Right lobe of liver (tissue), 4 donors: Measurements from ENCODE around the gene PTGFRN.

ENCODE experiments used
- POLR2A ChIP-seq: fragments of 450-650 bp; IDR thresholded peaks from one replicate; pipeline ENCODE4 v1.6.1; 2017; ENCODE audit warnings: antibody characterized with exemption, mild to moderate bottlenecking
- TF ChIP-seq, protein P1 (sequence below), 4 donors: fragments of 200-600 bp in 3 of 4; fragments of 450-650 bp in 1 of 4; IDR thresholded peaks; one replicate each; pipeline versions ENCODE4 v1.5.1 to v1.8.0; 2016 to 2022; ENCODE audit warnings: antibody characterized with exemption in 4 of 4, mild to moderate bottlenecking in 2 of 4
- donor health status: DM: no; HTN: no; CAD: no.
- donor health status: DM: no; HTN: no; CAD: no.
- donor health status: DM: no; HTN: yes; CAD: no.

GRCh38 chr1:116907351-116907750 is 2.4 kb upstream of the PTGFRN start:
- no peak for TF ChIP-seq POLR2A
- TF ChIP-seq, protein P1, sequence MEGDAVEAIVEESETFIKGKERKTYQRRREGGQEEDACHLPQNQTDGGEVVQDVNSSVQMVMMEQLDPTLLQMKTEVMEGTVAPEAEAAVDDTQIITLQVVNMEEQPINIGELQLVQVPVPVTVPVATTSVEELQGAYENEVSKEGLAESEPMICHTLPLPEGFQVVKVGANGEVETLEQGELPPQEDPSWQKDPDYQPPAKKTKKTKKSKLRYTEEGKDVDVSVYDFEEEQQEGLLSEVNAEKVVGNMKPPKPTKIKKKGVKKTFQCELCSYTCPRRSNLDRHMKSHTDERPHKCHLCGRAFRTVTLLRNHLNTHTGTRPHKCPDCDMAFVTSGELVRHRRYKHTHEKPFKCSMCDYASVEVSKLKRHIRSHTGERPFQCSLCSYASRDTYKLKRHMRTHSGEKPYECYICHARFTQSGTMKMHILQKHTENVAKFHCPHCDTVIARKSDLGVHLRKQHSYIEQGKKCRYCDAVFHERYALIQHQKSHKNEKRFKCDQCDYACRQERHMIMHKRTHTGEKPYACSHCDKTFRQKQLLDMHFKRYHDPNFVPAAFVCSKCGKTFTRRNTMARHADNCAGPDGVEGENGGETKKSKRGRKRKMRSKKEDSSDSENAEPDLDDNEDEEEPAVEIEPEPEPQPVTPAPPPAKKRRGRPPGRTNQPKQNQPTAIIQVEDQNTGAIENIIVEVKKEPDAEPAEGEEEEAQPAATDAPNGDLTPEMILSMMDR (IDR thresholded peaks at IDR 0.05) = no peak
